GM12878 (cell line): ENCODE measurements around the gene SPOP. TPM values are rescaled to one million over a fixed set of nuclear protein-coding genes. Genes with fewer than 3 reads are reported as not detected.
A peak's percentile ranks its signal among the peaks of the same experiment; 100 is the strongest.

Experiments used
- ATAC-seq: fragments of 200-7000 bp; cut with Tn5 transposase; 3 replicates; pipeline ENCODE4 v1.9.1; 2020; ENCODE audit warnings: mild to moderate bottlenecking, moderate library complexity
- BruUV-seq: library from RNA; stranded (reverse); fragments of 400-500 nt; replicated peaks from 2 replicates; lab custom pipeline; 2021; lab: Mats Ljungman, UMichigan
- CTCF ChIA-PET: fragments of 300-600 bp; sonication (Branson Sonifier 250); formaldehyde crosslinking; extraction: SDS; loops from one replicate; lab custom pipeline; 2021; ENCODE audit warnings: inconsistent platforms; lab: Yijun Ruan, JAX
- POLR2A ChIA-PET: fragments of 350-600 bp; formaldehyde crosslinking; extraction: SDS; loops from one replicate; lab custom pipeline; 2021; ENCODE audit warnings: inconsistent platforms; lab: Charles Lee
- RAD21 ChIA-PET: fragments of 300-600 bp; sonication (Branson Sonifier 250); formaldehyde crosslinking; loops from one replicate; lab custom pipeline; 2023; ENCODE audit warnings: antibody characterized with exemption; ENCODE audit not compliant: unreplicated experiment; lab: Charles Lee
- SMC1A ChIA-PET: fragments of 300-600 bp; sonication (Branson Sonifier 250); formaldehyde crosslinking; loops from one replicate; lab custom pipeline; 2023; ENCODE audit not compliant: unreplicated experiment, uncharacterized antibody; lab: Charles Lee
- DNase-seq: peaks from one replicate; pipeline ENCODE4 v3.0.0-alpha.2; 2011; ENCODE audit warnings: low read depth, low spot score
- FAIRE-seq: peaks from 3 replicates; lab custom pipeline; 2011; peaks lifted over from hg19 to GRCh38; lab: Jason Lieb, UNC
- H2AFZ ChIP-seq: 2 replicates; pipeline ENCODE4 v1.6.0; 2011; ENCODE audit warnings: low read depth, low read length, control low read depth; ENCODE audit not compliant: control insufficient read depth
- H3K27ac ChIP-seq: 2 replicates; pipeline ENCODE4 v1.5.1; 2011; ENCODE audit warnings: control low read depth; ENCODE audit not compliant: control insufficient read depth, insufficient read depth
- H3K27me3 ChIP-seq, 2 experiments: replicated peaks in 1 of 2; 2 replicates each; pipeline versions ENCODE4 v1.6.0 to v1.6.1; 2011; ENCODE audit warnings: low read length in 1 of 2; ENCODE audit not compliant: control insufficient read depth in 2 of 2, insufficient read depth in 2 of 2
- H3K36me3 ChIP-seq, 2 experiments: 2 replicates each; pipeline ENCODE4 v1.5.1; 2011; ENCODE audit warnings: low read length in 1 of 2; ENCODE audit not compliant: control insufficient read depth in 2 of 2, insufficient read depth in 2 of 2
- H3K4me1 ChIP-seq: 2 replicates; pipeline ENCODE4 v1.6.1; 2011; ENCODE audit warnings: mild to moderate bottlenecking, low read length, moderate library complexity, mixed read lengths; ENCODE audit not compliant: control insufficient read depth, insufficient read depth
- H3K4me2 ChIP-seq: 2 replicates; pipeline ENCODE4 v1.6.0; 2011; ENCODE audit warnings: control low read depth; ENCODE audit not compliant: control insufficient read depth, insufficient read depth
- H3K4me3 ChIP-seq: fragments of 200-600 bp; sonication (generic); 2 replicates; pipeline ENCODE4 v1.5.1; 2016
- H3K79me2 ChIP-seq: 2 replicates; pipeline ENCODE4 v1.6.0; 2011; ENCODE audit warnings: low read length; ENCODE audit not compliant: control insufficient read depth, insufficient read depth
- H3K9ac ChIP-seq: 2 replicates; pipeline ENCODE4 v1.8.0; 2011; ENCODE audit warnings: low read length, control low read depth, mixed read lengths; ENCODE audit not compliant: control insufficient read depth, insufficient read depth
- H3K9me3 ChIP-seq: replicated peaks from 3 replicates; pipeline ENCODE4 v1.5.1; 2011; ENCODE audit warnings: mild to moderate bottlenecking, low read length; ENCODE audit not compliant: control insufficient read depth, insufficient read depth
- H4K20me1 ChIP-seq: 2 replicates; pipeline ENCODE4 v1.6.0; 2011; ENCODE audit not compliant: control insufficient read depth, insufficient read depth
- BCL3 ChIP-seq: IDR thresholded peaks from 2 replicates; pipeline ENCODE4 v1.6.1; 2011; ENCODE audit warnings: borderline replicate concordance, low read depth, mild to moderate bottlenecking, moderate library complexity, low read length; ENCODE audit not compliant: insufficient read depth, poor library complexity, severe bottlenecking
- ETV6 ChIP-seq, 2 experiments: fragments of 450-650 bp in 1 of 2; IDR thresholded peaks in 1 of 2; conservative IDR thresholded peaks in 1 of 2; 2 replicates each; pipeline ENCODE4 v1.6.1; 2014; ENCODE audit warnings: antibody characterized with exemption in 1 of 2, borderline replicate concordance in 1 of 2, low read depth in 1 of 2, mild to moderate bottlenecking in 1 of 2, moderate library complexity in 1 of 2
- MXI1 ChIP-seq: fragments of 150-350 bp; IDR thresholded peaks from 2 replicates; pipeline ENCODE4 v1.6.1; 2011; ENCODE audit warnings: low read depth, mild to moderate bottlenecking, inconsistent platforms, low read length, improper control_type of control experiment
- RFX5 ChIP-seq: IDR thresholded peaks from 2 replicates; pipeline ENCODE4 v1.6.1; 2011; ENCODE audit warnings: low read depth, low read length, improper control_type of control experiment
- SUPT20H ChIP-seq: IDR thresholded peaks from 2 replicates; pipeline ENCODE4 v1.6.1; 2011; ENCODE audit warnings: low read depth, mild to moderate bottlenecking, low read length, moderate library complexity, borderline replicate concordance; ENCODE audit not compliant: control insufficient read depth
- WGBS: methylation state at CpG from one replicate; pipeline ENCODE4 v1.1.6; 2016; ENCODE audit warnings: low lambda C conversion rate; ENCODE audit not compliant: insufficient replicate concordance, insufficient coverage; ENCODE audit errors: missing lambda C conversion rate; 5-methylcytosine and 5-hydroxymethylcytosine counted together
- in situ Hi-C: fragments of 300-500 bp; cut with MboI; formaldehyde crosslinking; loops from 9 replicates; pipeline ENCODE4 v1.14.3; 2018; ENCODE audit warnings: mixed read lengths
- intact Hi-C: fragments of 100-400 bp; cut with micrococcal nuclease; formaldehyde crosslinking; loops from one replicate; pipeline ENCODE4 v1.14.2; 2022; ENCODE audit not compliant: unreplicated experiment
- polyA plus RNA-seq, 11 experiments: library from polyadenylated mRNA; depleted of rRNA in 4 of 11; unstranded in 6 of 11; stranded (reverse) in 5 of 11; fragments of >200 nt; fragmentation: Nextera tagmentation in 4 of 11; fragmentation: Illumina TruSeq in 1 of 11; extraction: Ambion mirVana in 4 of 11; extraction: Trizol in 1 of 11; gene quantifications; 1 replicate in 1 of 11; 2 replicates in 10 of 11; pipeline versions ENCODE4 v1.2.1 to v1.2.3, GENCODE V29; 2011 to 2016; ENCODE audit warnings: inconsistent platforms in 2 of 11, missing spikeins in 2 of 11, low read depth in 1 of 11
- total RNA-seq, 4 experiments: library from RNA; depleted of rRNA in 3 of 4; stranded (reverse); fragments of >200 nt in 3 of 4; fragmentation: Illumina TruSeq in 1 of 4; extraction: Trizol in 1 of 4; gene quantifications; 2 replicates each; pipeline versions ENCODE4 v1.2.1 to v1.2.3, GENCODE V29; 2013 to 2021

Gene SPOP
- total and polyA plus RNA-seq, 10 of the 15 experiments (the other 5 are each of a cell fraction or from before 2014, with no cell fraction given), result 35.1 to 80.4 (median 44.7) TPM

GRCh38 chr17:49645654-49646053, 32.2 kb downstream of the SPOP start:
- intact Hi-C loops (no loop called here), in situ Hi-C loops (no loop called here)
- no peaks in the 10 kb centered on the region for H3K27me3 ChIP-seq
- POLR2A ChIA-PET, result interaction anchor here (0.6 to 2.3 kb wide), 5 partner anchors 12 to 35 kb away, joined by 3 to 18 read pairs (median 4); no protein-coding TSS in a partner anchor
- CTCF ChIA-PET, result interaction anchor here (0.7 to 2.4 kb wide), 6 partner anchors 9 to 1602 kb away, joined by 3 to 9 read pairs (median 6); partner anchors contain the start of gene SPOP
- SMC1A ChIA-PET, result interaction anchor here (1.4 to 5.2 kb wide), 11 partner anchors 12 to 50 kb away, joined by 3 to 53 read pairs (median 7); no protein-coding TSS in a partner anchor
- no TSS peak for BruUV-seq
- 0% methylated on average over 1 of the region's 1 CpG for WGBS
- DNase-seq, result no peak
- peak overlapping the region; percentile 79 for H3K27ac ChIP-seq
- RAD21 ChIA-PET, result interaction anchor here (0.6 to 1.6 kb wide), 10 partner anchors 12 to 503 kb away, joined by 3 to 7 read pairs (median 3); no protein-coding TSS in a partner anchor
- no peak overlapping the region for H2AFZ ChIP-seq
- no peak overlapping the region for H3K4me2 ChIP-seq
- no peaks in the 10 kb centered on the region for H3K36me3 ChIP-seq
- no peak overlapping the region for H3K4me3 ChIP-seq
- TF ChIP-seq BCL3 (no peak), SUPT20H (no peak)
- peaks cover under 1% of the 10 kb centered on the region; the same call in 1 of the 3 replicates for H3K9me3 ChIP-seq
- no peak overlapping the region for H3K9ac ChIP-seq
- peaks cover 27% of the 10 kb centered on the region for H3K4me1 ChIP-seq
- H4K20me1 ChIP-seq, result no peaks in the 10 kb centered on the region
- ATAC-seq, result no peak
- peaks cover 48% of the 10 kb centered on the region for H3K79me2 ChIP-seq
- FAIRE-seq, result no peak

- in situ Hi-C loops, result no loop called here
- Histone ChIP-seq H3K9ac (no peak overlapping the region), H3K27ac (no peak overlapping the region), H3K4me2 (no peak overlapping the region), H3K27me3 (no peaks in the 10 kb centered on the region), H3K36me3 (peaks cover 0 to 6% of the 10 kb centered on the region in 2 experiments; a peak in 1 of 4 replicates), H3K4me3 (no peak overlapping the region), H3K79me2 (peaks cover 36% of the 10 kb centered on the region), H3K4me1 (peaks cover 11% of the 10 kb centered on the region), H3K9me3 (peaks cover 5% of the 10 kb centered on the region; the same call in 2 of the 3 replicates), H2AFZ (no peak overlapping the region), H4K20me1 (no peaks in the 10 kb centered on the region)
- DNase-seq (no peak), ATAC-seq (no peak), FAIRE-seq (no peak)
- TF ChIP-seq RFX5 (no peak), MXI1 (no peak), ETV6 (conservative IDR thresholded peaks at IDR 0.05 in 1 of 2, IDR thresholded peaks at IDR 0.05 in 1 of 2; ENCODE audit: borderline replicate concordance in 1 of 2, low read depth in 1 of 2) (no peak)
- intact Hi-C loops, result no loop called here
- 95% methylated on average over 3 of the region's 3 CpGs for WGBS
- ChIA-PET SMC1A (no interaction called here), POLR2A (no interaction called here), CTCF (no interaction called here), RAD21 (no interaction called here)
- BruUV-seq, result no TSS peak
These were observed 37.3 kb downstream of the SPOP start for GRCh38 chr17:49640556-49640955.
